HEK293T (cell line): ENCODE measurements around the gene TOMM5.

Source experiments
- CTBP1 ChIP-seq: fragments of 450-650 bp; IDR thresholded peaks from 2 replicates; pipeline ENCODE4 v1.6.1; 2016; ENCODE audit warnings: borderline replicate concordance
- ELF4 ChIP-seq: fragments of 450-650 bp; IDR thresholded peaks from 2 replicates; pipeline ENCODE4 v1.6.1; 2017; ENCODE audit warnings: antibody characterized with exemption
- FOXM1 ChIP-seq: fragments of 450-650 bp; IDR thresholded peaks from 2 replicates; pipeline ENCODE4 v1.6.1; 2017; ENCODE audit warnings: mild to moderate bottlenecking, borderline replicate concordance
- L3MBTL2 ChIP-seq: fragments of 450-650 bp; conservative IDR thresholded peaks from 2 replicates; pipeline ENCODE4 v1.6.1; 2016; ENCODE audit warnings: mild to moderate bottlenecking
- SUZ12 ChIP-seq: fragments of 450-650 bp; IDR thresholded peaks from 2 replicates; pipeline ENCODE4 v1.6.1; 2016; ENCODE audit warnings: mild to moderate bottlenecking

- TF ChIP-seq ELF4 (no peak), L3MBTL2 (no peak), FOXM1 (no peak), CTBP1 (no peak), SUZ12 (no peak)
These were observed 32.4 kb downstream of the TOMM5 start for GRCh38 chr9:37559855-37560592.
